GM21717 (cell line): ENCODE measurements around the gene ROBO1.
"Not testable (repeated sequence)": the region's sequence is repeated elsewhere in the genome, so short reads cannot be mapped to it uniquely, and the experiment has no call there.

Experiments used
- ATAC-seq: cut with Tn5 transposase; IDR thresholded peaks from one replicate; pipeline ENCODE4 v1.9.1; 2021; ENCODE audit warnings: mild to moderate bottlenecking, moderate library complexity; ENCODE audit not compliant: unreplicated experiment

ROBO1 gene

DNA sequence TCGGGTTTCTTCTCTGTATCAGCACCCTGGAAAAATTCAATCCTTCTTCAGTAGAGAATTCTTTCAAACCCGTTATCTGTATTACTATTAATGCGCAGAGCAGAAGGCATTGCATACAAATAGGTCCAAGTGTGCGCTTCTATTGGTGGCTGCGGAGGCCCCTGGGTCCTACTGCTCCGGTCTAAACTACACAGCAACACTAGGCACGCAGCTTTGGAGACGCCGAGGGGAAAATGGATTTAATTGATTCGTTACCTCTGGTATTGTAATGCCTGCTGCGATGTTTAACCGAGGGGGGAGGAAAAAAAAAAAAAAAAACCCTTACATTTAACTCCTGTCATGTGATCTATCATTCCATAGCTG is at the start of gene ROBO1:
Gene ROBO1, minus strand, starts transcription at position 94 of the 363 bp plus-strand sequence.
- ATAC-seq: no peak

DNA sequence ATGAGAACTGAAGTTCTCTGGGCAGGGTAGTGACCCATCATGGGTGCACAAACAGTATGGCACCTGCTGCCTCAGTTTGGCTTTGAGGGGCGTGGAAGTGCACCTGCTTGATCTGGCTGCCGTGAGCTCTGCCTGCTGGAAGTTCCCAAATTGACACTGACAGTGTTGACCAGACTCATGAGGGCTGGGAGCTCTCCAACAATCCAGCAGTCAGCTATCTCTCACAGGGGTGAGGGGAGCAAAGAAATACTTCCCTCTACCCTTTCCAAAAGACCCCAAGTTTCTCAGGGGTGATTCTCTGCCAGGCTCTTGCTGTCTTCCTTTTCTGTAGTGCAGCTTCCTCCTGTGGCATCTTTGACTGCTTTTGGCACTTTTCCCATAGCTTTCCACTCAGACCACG is 49.4 kb upstream of the ROBO1 start:
- ATAC-seq: no peak

DNA sequence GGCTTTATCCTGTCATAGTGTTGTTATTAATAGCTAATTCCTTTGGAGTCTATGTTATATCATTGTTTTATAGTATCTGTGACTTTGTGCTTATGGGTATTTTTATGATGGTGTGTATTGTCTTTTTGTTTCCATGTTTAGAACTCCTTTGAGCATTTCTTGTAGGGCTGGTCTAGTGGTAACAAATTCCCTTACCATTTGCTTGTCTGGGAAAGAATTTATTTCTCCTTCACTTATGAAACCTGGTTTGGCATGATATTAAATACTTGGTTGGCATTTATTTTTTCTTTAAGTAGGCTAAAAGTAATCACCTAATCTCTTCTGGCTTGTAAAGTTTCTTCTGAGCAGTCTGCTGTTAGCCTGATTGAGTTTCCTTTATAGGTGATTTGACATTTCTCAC is 47.7 kb upstream of the ROBO1 start:
- ATAC-seq: no peak

DNA sequence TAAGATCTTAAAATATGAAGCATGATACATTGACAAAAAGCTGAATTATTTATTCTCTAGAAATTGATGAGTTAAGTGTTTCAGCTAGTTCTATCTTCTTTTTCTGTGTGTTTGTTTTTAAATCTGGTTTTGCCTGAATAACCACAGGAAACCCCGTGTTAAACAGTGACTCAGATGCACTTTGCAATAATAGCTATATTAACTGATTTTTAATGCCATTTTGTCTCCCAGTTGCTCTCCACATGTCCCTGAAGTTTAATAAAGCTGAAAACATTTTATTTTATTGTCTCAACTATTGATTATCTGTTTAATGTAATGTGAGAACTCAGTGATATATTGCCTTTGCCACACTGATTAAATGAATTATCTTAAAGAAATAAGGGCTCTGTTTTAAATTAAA is 42.8 kb upstream of the ROBO1 start:
- no peak for ATAC-seq

DNA sequence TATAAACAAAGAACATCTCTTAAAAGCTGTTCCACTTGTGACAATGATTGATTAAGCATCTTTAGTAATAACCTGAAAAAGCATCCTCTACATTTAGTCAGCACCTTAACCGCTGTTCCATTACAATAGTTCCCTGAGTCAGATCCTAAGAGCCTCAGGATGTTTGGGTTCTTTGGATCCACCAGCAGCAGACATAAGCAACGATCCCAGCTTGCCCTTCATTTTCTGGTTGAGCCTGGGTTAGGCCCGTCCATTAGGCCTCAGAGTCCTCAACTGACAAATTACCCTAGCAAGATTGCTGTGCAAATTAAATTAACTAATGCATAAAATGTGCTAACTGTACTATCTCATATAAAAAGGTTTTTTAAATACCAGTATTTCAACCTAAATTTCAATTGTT is 42.3 kb upstream of the ROBO1 start:
- no peak for ATAC-seq

DNA sequence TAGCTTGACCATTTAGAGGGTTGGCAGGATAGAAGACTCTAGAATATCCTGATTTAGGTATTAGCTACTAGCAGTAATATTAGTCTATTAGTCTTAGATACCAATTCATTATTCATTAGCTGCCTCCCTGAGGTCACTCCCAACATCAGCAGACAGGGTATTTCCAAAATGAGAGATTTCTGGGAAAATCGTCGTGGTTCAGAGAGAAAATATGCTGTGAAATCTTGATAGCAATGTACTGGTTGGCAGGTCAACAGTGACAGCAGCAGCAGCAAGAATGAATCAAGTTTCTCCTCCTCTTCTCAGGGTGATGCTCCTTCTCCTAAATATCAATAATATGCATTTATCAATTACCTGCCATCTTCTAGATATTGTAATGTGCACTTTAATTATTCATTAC is 41.3 kb upstream of the ROBO1 start:
- ATAC-seq: no peak

DNA sequence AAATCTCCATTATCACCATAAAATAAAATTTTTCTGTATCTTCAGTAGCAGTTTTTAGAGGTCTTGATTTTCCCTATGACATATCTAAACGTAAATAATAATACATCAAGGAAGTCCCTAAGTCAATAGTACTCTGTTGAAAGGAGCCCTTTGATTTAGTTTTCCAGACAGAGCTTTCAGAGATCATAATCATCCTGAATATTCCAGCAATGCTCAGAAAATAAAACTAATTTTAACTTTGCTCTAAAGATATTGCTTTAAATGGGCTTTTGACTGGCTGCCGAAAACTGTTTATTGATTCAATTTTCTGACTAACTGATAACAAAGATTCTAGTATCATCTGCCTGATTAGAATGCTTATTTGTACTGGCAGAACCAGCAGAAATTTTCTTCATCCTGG is 40.7 kb upstream of the ROBO1 start:
- no peak for ATAC-seq

DNA sequence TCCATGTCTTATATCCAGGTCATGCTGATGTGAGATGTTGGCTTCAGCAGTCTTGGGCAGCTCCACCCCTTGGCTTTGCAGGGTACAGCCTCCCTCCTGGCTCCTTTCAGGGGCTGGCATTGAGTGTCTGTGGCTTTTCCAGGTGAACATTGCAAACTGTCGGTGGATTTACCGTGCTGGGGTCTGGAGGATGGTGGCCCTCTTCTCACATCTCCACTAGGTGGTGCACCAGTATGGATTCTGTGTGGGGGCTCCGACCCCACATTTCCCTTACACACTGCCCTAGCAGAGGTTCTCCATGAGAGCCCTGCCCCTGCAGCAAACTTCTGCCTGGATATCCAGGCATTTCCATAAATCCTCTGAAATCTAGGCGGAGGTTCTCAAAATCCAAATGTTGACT is 22.4 kb upstream of the ROBO1 start:
- not testable (repeated sequence) for ATAC-seq

DNA sequence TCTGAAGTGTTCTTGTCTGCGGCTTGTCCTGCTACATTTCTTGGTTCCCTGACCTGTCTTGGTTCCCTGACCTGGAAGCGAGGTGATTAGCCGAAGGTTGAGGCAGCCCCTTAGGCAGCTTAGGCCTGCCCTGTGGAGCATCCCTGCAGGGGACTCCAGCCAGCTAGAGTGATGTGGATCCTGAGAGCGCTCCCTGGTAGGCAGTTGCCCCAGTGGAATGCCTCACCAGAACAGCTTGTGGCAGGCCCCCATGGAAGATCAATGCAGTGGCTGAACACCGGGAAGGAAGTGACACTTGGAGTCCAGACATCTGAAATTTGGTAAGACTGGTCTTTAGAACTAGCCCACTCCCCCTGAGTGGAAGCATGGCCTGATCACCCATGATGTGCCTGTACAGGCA is 5.5 kb upstream of the ROBO1 start:
- no peak for ATAC-seq

DNA sequence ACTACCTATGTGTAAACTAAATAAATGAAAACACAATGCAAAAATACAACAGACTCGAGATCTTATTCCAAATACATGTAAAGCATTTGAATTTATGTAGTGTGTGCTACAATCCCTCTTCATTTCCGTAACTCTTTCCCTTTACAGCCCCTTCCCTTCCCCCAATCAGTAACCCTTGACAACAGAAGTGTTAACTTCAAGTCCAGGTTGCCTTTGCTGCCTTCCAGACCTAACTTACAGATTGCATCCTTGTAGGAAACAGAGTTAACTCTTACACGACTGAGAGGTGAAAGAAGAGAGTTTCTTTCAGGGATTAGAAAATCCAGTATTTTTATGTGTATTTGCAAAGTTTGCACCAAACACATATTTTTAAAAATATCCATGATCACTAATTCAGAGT is 1.4 kb upstream of the ROBO1 start:
- no peak for ATAC-seq

DNA sequence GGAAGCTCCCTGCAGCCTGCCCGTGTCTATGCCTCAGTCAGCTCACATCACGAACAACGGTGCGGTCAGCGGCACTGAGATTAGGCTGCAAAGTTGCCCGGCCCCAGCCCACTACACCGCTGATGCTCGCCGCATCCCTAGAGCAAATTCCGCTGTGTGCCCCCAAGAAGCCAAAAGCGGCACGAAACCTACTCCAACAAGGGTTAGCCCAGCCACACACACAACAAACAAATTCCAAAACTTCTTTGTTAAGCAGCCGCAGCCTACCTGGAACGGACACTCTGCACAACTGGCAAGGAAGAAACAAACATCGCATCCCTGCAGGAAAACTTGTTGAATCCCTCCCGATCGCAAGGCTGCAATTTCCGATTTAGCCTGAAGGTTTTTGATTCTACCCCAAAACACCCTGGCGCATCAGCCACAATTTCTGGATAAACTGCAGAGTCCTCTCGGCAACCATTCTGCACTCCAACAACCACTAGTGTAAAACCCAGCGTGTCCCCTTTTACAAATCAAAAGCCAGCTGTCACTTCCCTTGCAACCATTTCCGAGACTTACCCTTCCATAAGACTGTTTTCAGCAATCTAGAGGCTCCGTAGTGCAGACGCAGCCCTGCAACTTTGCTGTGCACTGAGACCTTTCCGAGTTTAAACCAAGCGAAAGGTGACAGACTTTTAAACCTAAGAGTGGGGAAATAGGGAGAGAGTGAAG is 449 bp downstream of the ROBO1 start:
- ATAC-seq: no peak

DNA sequence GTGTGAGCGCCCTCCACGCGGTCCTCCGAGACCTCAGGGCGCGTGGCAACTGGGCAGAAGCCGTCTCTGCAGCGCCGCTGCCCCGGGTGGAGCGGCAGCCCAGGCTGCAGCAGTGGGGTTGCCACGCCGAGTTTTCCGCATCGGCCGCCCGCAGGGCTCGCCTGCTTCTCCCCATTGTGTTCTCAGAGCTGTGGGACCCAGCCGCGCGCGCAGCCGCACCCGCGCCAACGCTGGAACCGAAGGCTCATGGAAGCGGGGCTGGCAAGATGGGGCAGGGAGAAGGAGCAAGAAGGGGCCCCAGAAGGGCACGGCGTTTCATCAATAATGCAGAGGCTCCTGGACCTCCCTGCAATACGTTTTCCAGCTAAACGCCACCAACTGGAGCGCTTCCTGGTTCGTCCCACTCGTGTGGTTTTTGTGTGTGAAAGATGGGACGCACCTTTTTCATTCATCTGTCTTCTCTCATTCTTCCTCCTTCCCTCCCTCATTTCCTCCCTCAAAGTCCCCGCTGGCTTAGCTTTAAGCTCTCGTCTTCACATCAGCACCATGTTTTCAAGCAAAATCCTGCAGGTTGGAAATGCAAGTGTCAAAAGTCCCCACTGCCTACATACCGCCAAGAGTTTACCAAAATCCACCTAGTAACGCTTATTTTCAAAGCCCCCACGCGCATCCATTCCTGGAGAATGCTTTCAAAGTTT is 1.2 kb downstream of the ROBO1 start:
- ATAC-seq: no peak

DNA sequence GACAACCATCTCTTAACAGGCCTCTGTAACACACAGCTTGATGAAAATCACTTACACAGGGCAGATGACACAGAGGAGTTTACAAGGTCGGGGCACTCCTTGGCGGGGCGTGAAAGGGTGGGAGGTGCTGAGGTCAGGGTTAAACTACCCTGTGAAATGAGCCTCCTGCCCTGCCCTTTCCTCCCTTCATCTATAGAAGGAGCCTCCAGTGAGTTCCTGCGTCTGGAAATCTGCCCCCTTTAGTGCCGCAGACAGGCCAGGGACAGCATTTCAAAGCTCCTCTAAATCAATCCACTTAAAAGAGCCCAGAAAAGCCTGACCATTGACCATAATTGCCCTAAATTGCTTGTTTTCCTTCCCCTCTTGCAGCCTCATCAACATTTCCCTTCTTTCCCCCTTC is 1.9 kb downstream of the ROBO1 start:
- ATAC-seq: no peak

DNA sequence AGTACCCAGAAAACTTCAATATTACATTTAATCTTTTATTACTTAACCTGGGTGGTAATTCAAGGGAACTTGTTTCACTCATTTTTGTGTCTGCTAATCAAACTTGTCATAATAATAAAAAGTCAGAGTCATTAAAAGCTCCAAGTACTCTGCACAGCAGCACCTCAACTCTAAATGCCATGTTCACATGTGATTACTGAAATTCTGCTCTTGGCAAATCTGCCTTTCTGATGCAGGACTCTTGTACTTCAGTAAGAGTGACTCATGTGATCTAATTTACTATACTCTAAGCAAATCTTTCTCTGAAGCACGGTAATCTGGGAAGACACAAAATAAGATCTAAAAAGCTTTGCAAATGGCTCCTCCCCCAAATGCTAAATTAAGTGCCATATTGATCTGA is 6.4 kb downstream of the ROBO1 start:
- no peak for ATAC-seq

DNA sequence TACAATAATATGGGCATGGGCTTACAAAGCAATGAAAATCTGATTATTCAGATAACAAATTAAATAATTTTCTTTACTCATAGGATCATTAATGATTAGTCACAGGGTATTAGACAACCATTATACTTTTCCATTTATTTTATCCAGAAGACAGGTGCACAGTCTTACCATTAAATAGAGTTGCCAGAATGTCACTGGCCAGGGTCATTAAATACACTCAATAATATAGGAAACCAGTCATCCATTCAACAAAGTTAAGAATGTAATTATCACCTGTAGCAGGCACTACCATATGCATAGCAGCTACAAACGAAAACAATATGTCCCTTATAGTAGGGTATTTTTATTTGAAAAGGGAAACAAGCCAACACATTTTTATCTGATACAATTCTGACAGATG is 16.1 kb downstream of the ROBO1 start:
- ATAC-seq: no peak

DNA sequence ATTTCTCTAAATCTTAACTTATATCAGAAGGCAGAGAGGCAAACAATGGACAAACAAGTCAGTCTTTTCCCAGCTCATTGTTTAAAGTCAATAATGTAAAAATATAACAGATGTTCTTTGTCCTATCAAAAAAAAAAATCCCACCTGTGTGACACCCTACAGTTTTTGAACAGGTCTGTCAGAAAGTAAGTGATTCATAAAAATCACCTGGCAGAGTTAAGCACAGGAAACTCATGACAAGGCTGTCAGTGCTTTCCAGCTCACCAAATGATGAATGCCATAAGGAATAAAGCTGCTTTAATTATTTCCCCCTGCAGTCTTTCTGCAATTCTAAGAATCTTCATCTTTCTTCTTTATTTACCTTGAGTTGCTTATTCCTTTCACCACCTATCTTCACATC is 30.3 kb downstream of the ROBO1 start:
- no peak for ATAC-seq

DNA sequence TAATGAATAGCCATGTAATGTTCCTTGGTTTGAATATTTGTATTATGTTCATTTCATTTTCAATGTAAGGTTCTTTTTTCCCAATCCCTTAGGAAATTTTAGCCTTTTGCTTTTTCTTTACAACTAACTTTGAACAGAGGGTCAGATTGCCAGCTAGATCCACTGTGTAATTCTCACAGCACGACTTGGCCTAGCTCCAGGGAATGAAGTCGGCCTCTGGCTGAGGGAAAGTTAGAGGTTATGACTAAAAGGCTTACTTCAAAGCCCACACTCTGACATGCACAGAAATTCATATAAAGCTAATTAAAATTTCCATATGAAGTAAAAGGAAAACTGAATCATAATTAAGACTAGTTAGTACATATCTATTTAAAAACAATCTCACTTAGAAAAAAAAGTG is 38.7 kb downstream of the ROBO1 start:
- no peak for ATAC-seq

DNA sequence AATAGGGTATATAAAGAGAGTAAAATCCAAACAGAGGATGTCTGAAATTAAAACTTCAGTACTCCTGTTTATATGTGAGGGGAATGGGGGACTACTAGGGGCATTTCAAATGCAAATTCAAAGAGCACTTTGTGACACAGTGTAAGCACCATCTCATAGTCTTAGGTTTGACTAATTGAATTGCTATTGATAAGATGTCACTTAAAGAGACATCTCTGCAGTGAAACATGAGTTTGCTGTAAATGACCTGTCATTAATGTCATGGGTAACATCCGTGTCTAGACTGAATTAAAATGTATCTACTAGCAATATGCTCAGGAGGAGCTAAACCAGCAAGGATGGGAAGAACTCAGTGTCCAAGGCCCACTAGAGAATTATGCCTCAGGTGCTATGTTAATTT is 41.0 kb downstream of the ROBO1 start:
- ATAC-seq: no peak

DNA sequence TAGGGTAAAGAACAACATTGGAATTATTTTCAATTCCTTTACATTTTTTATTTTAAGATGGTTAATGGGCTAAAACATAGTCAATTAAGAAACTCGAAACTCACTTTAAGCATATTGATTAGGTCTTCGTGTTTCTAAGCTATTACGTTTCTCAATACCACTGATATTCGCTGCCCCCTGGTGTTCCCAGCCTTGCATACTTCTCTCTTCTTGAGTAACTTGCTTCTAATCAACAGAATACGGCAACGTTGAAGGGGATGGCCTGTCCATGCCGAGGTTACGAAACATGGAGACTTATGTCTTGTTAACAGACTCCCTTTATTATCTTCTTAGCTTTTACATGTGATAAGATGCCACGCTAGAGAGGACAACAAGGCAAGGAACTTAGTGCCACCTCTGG is 43.6 kb downstream of the ROBO1 start:
- ATAC-seq: no peak

DNA sequence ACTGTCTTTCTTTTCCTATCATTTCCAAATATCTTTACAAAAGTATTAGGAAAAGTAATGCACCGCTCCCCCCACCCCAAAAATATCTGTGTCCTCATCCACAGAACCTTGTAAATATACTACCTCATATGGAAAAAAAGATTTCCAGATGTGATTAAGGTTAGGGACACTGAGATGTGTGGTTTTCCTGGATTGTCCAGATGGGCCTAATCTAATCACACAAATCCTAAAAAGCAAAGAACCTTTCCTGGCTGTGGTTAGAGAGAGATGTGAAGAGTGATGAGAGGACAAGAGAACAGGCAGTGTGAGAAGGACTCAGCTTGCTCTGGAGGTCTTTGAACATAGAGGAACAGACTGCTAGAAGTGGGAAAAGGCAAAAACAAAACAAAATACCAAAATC is 77.7 kb downstream of the ROBO1 start:
- no peak for ATAC-seq

DNA sequence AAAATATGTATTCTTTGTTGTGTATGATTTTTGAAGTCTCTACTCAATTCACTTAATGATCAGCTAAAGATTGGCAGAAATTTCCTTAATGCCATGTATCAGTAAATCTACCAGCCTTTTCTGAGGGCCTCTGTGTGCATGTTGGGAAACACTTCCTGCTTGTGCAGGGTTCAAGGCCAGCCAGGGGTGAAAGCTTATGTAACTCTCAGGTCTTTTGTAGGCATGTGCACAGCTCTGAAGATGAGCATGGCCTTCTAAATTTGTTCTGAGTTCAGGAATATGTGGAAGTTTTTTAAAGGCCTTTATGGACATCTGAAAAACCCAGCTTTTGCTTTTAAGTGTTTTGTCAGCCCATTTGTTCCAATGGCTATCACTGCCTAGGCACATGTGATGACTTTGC is 82.7 kb downstream of the ROBO1 start:
- no peak for ATAC-seq

DNA sequence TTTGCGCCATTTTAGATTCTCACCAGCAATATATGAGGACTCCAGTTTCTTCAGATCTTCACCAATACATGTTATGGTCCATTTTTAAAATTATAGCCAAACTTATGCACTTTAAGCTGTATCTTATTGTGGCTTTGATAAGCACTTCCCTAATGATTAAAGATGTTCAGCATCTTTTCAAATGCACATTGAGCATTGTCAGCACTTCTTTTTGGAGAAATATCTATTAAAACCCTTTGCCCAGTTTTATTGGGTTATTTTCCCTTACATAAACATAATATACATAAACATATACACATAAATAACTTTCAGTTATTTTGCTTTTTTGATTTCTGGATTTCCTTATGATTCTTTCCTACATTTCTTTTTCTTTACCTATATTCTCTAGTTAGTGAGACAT is 83.8 kb downstream of the ROBO1 start:
- ATAC-seq: no peak

DNA sequence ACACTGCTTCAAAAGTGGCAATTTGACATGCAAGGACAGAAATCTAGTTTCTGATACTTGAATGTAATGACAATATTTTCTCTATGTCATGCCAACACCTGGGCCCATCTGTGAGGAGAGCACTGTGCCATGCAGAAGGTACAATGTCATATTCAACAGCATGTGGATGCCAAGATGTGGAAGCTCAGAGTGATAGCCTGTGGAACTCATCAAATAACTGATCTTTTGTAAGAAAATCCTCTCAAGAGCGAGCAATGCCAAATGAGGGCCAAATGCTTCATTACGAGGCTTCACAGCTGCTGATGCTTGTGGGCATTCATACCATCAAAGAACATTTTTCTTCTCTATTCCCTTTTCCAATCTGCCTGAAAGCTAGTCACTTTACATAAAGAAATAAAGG is 95.1 kb downstream of the ROBO1 start:
- ATAC-seq: no peak
